HG02870 (cell line): ENCODE results near the gene RIMBP2.

ENCODE experiments used
- ATAC-seq: cut with Tn5 transposase; IDR thresholded peaks from one replicate; pipeline ENCODE4 v1.9.1; 2021; ENCODE audit warnings: mild to moderate bottlenecking, moderate library complexity; ENCODE audit not compliant: unreplicated experiment

Gene RIMBP2

DNA sequence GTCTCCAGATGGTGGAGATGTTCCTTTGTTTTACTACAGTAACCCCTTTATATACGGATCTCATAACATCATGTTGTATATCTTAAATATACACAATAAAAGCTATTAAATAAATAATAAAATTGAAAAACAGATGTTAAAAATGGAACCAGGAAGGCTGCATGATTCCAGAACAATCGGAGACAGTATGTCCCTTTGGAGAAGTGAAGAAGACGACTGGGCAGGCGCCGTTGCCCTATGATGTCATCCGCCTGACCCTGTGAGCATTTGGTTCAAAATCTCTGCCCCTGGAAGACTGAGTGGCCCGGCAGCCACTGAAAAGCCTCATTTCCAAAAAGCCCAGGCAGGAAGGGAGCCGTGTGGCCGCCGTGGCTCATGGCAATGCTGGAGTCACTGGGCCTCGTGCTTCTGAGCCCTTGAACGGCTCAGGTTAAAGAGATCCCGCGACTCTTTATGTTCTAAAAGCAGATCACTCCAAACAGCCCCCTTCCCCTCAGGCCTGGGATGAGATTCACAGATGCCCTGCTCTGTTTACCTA is 30.8 kb downstream of the RIMBP2 start:
- ATAC-seq = no peak

DNA sequence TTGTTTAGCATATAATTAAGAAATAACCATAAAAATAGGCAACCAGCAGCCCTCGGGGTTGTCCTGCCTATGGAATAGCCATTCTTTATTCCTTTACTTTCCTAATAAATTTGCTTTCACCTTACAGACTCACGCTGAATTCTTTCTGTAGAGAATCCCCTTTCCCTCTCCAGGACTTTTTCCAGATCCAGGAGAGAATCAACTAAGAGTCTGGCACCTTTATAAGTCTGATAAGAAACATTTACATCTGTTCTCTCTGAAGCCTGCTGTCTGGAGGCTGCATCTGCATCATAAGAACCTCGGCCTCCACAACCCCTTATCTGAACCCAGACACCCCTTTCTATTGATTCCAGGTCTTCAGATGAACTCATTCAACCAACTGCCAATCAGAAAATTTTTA is 32.3 kb downstream of the RIMBP2 start:
- ATAC-seq = no peak

DNA sequence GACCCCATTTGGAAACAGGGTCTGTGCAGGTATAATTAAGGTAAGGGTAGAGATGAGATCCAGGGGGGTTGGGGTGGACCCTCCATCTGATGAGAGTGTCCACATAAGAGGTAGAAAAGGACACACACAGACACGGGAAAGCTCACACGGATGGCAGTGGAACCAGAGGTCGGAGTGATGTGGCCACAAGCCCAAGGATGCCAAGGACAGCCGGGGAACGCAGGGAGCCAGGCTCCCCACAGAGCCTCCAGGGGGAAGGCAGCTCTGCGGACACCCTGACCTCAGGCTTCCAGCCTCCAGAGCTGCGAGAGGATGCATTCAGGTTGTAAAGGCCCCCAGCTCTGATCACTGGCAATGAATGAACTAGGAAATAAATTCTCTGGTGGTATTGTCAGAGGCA is 33.0 kb downstream of the RIMBP2 start:
- ATAC-seq = no peak

DNA sequence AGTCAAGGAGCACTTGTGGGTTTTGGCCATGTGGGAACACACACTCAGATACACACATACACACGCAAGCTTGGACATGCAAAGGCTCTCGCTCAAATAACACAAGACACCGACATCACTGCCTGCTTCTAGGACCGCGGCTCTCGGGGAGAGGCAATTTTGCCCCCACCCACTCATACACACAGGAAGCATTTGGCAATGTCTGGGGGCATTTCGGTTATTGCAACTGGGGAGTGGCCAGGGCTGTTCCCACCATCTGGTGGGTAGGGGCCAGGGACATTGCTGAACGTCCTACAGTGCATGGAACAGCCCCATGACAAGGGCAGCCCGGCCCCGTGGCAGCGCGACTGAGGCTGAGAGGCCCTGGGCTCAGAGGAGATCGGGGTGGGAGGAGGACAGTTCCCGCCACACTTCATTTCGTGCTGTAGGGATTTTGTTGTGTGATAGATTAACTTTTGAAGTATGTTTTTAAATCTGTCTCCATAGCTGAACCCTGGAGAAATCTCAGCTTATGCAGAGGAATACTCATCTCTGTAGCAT is 35.6 kb downstream of the RIMBP2 start:
- no peak for ATAC-seq

DNA sequence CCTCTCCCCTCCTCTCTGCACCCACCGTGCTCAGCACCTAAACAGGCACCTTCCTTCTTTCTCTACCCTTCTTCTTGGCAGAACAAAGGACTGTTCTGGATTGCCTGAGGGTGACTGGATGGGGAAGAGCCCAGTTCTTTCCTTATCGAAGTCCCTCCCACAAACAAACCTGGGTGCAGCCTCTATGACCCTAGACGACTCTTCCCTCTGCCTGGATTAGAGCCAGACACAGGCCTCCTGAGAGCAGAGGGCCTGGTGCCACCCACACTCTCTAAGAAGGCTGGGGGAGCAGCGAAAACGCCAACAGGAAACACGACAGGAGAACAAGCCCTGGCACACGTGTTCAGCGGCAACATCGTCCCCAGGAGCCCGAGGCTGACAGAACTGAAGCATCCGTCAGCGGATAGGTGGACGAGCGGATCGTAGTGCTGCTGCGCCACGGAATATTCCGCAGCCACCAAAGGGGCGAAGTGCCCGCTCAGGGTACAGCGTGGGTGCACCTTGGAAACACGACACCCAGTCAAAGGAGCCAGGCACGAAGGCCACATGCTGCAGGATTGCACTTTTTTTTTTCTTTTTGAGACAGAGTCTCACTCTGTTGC is 38.0 kb downstream of the RIMBP2 start:
- no peak for ATAC-seq

DNA sequence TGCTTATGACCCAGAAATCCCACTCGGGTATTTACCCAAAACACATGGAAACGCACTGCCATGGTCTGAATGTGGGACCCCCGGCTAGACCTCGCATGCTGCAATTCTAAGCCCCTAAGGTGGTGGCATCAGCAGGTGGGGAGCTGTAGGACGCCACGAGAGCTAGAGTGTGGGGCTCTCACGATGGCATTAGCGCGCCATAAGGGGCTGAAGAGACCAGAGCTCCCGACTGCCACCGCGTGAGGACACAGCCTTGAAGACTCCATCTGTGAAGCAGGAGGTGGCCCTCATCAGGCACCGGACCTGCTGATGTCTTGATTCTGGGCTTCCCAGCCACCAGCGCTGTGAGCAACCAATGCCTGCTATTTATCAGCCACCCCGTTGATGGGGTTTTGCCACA is 40.3 kb downstream of the RIMBP2 start:
- no peak for ATAC-seq

DNA sequence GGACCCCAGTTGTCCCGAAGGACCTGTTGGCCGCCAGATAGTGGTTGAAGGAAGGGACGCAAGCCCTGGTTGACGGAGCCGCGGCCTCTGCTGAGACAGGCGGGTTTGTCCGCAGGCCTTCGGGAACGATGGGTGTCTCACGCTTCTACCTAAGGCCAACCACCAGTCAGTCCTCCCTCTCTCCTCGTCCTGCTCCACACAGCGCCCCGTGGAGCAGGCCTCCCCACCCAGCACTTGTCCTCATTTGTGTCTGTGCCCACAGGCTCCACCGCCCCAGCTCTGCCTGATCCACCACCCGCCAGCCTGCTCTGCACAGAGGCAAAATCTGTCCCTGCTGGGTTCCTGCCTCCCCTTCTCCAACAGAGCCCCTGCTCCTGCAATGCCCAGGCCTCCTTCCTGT is 41.0 kb downstream of the RIMBP2 start:
- no peak for ATAC-seq

DNA sequence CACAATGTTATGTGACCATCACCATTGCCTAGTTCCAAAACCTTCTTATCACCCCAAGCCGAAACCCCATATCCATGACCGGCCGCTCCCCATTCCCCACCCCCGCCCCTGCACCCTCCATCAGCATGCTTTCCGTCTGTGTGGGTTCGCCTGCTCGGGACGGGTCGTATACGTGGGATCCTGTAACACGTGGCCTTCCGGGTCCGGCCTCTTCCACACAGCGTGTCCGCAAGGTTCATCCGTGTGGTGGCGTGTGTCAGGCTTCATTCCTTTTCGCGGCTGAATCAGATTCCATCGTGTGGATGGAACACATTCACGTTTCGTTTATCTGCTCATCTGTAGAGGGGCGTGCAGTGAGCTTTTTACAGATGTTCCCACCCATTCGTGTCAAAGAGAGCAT is 41.4 kb downstream of the RIMBP2 start:
- ATAC-seq = no peak

DNA sequence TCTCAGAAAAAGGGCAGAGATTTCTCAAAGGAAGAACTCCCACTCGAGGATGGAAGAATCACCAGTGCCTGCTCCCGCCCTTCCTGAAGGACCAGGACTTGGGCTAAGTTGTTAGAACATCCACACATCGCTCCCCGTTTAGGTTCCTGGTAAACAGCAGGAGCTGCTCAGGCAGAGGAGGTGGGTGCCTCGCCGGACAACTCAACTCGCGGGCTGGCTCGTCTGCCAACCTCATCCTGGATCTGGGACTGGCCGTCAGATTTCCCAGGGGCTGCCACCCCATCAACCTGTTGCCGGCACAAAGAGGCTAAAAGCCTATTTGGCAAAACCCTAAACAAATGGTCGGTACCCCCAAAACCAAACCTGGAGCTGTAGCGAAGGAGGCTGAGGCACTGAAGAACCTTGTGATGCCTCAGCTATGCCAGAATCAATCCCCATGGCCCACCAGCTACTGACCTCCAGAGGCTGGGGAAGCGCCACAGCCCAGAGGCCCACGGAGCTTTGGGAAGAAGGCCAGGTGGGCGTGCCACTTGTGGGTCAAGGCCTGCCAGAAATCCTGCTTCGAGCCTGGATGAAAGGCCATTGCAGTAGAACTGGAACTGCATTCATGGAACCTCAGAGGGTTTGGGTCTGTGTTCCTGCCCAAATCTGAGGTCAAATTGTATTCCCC is 42.9 kb downstream of the RIMBP2 start:
- no peak for ATAC-seq

DNA sequence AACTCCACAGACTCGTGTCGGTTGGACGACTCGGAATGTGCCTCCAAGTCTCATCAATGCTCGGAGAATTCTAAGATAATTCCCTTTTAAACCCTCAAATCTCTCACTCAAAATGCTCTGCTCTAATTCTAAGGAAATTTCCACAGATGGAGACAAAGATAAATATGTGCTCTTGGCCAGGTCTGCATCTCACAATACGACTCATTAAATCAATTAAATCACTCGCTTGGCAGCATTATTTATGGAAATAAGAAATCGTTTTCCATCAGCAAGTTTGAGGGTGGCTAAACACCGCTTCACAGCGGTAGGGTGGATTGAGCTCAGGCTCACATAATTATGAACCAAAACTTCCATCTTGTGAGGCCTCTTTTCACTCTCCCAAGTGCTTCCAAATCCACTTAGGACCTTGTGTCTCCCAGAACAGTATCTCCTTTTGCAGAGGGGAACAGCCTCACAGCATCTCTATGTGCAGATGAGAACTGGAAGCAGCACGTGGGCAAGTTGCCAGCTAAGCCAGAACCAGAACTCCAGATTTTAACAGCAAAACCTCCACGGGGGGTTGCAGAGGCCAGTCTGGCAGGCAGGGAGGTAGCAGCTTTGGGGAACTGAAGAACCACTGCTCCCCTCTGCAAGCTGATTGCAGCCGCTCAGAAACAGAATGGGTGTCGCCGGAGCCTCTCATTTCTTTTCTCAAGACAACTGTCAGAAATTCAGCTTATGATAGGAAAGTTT is 43.8 kb downstream of the RIMBP2 start:
- ATAC-seq = no peak

DNA sequence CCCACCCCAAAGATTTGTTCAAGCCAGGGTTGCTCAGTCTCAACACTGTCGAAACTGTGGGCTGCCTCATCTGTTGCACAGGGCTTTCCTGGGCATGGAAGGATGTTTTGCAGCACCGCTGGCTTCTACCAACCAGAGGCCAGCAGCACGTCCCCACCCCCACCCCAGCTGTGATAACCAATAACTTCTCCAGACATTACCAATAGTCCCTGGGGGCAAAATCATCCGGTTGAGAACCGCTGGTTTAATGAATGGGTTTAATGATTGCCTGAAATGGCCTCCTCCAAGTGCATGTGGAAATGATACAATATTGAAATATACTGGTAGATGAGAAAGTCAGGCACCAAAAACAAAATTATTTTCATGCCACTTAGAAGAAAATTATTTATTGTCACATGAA is 44.5 kb downstream of the RIMBP2 start:
- ATAC-seq = no peak

DNA sequence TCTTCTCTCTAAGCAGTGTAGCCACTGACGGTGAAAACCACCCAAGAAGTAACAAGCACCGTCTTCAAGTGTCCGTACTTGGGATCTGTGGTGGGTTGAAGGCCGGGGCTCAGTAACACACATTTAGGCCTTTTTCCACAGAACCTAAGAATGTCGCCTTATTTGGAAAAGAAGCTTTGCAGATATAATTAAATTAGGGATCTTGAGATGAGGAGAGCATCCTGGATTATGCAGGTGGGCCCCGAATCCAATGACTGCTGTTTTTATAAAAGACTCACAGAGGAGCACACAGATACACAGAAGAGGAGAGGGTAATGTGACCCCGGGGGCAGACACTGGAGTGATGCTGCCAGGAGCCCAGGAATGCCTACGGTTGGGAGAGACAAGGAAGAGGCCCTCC is 46.3 kb downstream of the RIMBP2 start:
- ATAC-seq = no peak

DNA sequence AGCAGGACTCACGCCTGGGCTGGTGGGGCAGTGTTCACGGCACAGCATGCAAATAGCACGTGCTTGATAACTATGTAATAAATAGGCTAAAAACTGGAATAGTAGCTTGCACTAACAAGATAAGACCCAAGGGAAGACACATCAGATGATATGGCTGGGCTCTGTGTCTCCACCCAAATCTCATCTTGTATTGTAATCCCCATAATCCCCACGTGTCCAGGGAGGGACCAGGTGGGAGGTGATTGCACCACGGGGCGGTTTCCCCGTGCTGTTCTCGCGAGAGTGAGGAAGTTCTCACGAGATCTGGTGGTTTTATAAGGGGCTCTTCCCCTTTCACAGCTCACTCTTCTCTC is 46.9 kb downstream of the RIMBP2 start:
- no peak for ATAC-seq

DNA sequence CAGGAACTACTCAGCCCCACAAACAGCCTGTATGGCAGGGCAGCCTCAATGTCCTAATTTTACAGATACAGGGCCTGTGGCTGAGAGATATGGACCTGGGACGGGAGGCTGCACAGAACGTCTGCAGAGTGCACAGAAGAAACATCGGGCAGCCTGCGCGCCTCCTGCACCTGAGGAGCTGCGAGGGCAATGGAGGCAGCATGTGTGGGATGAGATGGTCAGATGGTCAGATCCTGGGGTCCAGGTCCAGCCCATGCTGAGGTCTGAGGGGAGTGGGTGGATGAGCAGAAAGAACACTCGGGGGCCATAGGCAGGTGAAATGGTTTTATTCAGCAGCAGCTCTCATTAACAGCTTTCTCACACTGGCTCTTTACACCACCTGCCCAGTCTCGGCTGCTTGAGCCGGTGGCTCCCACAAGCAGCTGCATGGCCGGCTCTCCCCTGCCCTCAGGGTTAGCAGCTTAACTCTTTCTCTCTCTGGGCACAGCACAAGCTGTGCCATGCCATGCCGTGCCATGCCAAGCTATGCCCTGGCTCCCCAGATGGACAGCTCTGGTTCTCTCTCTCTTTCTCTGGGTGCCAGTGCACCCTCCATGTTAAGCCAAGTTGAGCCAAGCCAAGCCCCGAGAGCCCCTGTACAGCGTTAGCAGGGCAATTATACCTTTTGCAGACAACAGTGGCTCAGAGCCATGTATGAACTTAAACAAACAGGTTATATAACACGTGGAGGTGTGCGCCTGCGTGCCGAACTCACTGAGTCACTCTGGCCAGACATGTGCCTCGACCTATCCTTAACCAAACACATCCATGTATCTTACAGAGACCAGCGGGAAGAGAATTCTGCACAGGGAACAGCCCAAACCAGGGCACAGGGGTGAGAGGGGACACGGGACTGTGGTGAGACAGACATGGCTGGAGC is 47.6 kb downstream of the RIMBP2 start:
- no peak for ATAC-seq

DNA sequence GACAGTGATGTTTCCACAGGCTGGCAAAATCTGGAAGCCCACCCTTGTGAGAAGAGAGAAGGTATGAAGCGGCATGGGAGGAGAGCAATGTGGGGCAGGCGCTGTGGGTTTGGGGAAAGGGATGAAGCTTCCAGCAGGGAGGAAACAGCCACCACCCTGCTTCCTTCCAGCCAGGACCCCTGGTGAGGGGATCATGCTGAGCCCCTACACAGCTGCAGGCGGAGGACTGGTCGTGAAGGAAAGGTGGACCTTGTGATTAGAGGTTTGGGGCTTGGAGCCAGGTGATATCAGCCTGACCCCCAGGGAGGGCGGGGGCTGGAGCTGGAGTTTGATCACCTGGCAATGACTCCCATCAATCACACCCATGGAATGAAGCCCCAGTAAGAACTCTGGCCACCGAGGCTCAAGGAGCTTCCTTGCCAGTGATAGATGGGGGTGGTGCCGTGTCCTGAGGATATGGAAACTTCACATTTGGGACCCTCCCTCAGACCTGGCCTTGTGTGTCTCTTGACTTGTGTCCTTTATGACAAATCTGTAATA is 48.6 kb downstream of the RIMBP2 start:
- no peak for ATAC-seq

DNA sequence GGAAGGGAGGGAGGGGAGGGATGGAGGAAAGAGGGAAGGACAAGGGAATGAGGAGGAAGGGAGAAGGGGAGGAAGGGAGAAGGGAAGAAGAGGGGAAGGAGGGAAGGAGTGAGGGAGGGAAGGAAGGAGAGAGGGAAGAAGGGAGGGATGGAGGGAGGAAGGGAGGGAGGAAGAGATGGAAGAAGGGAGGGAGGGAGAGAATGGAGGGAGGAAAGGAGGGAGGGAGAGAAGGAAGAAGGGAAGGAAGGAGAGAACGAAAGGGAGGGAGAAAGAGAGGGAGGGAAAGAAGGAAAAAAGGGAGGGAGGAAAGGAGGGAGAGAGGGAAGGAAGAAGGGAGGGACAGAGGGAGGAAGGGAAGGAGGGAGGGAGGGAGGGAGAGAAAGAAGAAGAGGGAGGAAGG is 49.5 kb downstream of the RIMBP2 start:
- no peak for ATAC-seq

DNA sequence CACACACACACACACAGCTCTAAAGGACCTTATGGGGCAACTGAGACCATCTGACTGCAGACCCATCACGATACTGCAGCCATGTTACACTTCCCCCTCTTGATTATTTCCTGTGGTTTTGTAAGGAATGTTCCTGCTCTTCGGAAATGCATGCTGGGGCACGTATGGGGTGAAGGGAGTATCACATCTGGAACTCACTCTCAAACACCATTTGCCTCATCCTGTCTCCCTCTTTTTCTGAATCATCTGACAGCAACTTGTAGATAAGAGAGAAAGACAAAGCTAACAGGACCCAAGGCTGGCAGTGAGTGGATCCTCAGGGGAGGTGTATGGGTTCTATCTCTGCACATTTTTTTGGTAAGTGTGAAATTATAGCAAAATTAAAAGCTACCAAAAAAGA is 50.3 kb downstream of the RIMBP2 start:
- no peak for ATAC-seq

DNA sequence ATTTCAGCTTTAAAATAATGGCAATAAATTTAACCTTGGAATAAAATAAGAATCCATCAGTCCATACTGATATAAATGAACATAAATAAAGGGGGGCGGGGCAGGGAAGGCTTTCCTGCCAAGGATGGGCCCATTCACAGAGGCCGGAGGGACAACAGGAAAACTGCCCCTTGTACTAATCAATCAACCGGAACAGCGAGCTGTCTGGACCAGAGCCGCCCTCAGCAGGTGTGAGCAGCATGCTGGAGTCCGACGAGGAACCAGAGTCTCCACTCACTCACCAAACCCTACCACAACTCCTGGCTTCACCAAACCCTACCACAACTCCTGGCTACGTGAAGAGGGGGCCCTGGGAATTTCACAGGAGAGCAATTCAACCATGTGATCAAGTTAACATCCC is 51.3 kb downstream of the RIMBP2 start:
- no peak for ATAC-seq

DNA sequence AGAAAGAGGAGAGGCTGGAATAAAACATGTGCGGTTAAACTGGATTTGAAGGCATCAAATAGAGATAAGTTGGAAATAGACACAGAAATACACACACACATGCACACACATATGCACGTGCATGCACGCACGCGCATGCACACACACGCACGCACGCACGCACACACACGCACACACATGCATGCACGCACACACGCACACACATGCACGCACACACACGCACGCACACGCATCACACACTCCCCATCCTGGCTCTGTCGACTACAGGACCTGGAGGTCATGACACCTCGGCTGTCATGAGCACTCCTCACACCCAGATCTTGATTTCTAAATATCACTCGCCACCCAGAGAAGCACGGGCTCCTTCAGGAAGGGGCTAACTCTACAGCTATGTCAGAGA is 51.8 kb downstream of the RIMBP2 start:
- ATAC-seq = no peak

DNA sequence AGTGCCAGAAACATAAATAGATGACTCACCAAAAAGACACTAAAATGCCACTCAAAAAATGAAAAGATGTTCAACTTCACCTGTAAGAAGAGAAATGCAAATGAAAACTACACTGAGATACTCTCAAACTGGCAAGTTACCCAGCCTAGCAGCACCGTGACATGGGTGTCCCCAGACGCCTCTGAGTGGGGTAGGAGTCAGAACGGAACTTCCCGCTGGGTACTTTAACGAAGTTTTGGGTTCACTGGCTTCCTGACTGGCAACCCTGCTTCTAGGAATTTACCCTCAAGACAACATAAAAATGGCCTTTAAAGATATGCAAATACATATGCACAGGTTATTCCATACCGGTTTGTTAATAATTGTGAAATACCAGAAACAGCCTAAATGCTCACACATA is 52.6 kb downstream of the RIMBP2 start:
- no peak for ATAC-seq
